GM18858 (cell line): ENCODE measurements around the gene CYP4X1.
"Not testable (repeated sequence)": the region's sequence is repeated elsewhere in the genome, so short reads cannot be mapped to it uniquely, and the experiment has no call there.

Source experiments
- ATAC-seq: cut with Tn5 transposase; IDR thresholded peaks from one replicate; pipeline ENCODE4 v1.9.1; 2021; ENCODE audit not compliant: unreplicated experiment

The CYP4X1 gene

DNA sequence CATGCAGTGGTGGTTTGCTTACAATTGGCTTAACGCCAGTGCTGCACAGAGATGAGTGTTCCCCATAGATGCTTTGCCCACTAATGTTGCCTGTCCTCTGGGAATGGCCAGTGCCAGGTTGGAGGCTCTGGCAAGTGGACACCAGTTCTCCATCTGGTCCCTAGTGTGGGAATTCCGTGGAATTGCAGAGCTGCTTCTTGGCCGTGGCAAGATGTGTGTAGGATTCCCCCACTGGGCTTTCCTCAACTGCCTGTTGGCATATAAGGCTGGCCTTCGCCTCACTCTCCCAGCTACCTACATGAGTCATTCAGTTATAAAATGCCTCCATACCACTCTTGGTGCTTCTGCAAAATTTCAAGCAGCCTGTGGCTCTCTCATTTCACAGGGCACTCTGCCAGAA is 45.6 kb downstream of the CYP4X1 start:
- ATAC-seq, result not testable (repeated sequence)

DNA sequence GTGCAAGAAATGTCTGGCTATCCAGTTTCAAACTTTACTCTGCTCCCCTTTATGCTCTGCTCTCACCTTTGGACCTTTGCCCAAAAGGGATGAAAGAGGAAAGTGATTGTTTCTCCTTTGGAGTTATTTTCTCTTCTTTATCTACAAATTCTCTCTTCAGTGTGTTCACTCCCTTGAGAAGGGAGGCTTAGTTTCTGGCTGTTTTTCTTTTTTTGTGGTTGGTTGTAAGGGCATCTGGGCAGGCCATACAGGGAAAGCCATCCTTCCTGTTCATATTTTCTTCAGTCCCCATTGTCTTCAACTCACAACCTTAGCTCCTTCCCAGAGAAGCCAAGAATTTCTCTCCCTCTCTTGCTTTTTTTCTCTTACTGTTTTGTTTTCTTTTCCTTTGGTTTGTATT is 46.0 kb downstream of the CYP4X1 start:
- not testable (repeated sequence) for ATAC-seq

DNA sequence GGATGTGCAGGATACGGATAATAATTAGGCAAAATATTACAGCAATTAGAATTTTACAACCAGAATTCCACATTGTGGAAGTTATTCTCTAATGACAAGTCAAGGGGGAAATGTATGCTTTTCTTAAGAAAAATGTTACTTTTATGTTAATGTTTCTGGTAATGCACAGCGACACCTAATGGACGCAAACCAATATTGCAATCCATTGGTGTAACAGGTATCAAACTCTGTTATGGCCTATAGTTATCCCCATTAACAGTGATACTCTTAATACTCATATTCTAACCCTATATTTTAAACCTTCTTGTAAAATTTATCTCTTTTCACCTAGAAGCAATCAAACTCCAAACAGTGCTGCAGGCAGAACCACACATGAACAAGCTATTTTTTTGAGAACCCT is 65.9 kb downstream of the CYP4X1 start:
- ATAC-seq, result not testable (repeated sequence)

DNA sequence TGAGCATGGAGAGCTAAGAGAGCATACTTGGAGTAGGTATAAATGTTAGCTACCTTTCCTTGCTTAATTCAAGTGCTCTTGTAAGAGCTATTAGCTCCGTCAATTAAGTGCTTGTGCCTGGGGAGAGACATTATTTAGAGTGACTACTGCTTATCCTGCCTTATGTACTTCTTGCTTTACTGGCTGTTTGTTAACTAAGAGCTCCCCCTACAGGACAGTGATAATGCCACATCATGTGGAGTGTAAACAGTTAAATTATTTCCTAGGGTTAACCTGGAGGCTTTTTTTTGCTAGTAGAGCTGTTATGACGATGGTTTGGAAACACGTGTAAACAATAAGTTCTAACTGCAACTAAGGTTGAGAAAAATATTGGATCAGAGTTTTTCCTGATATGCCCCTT is 68.0 kb downstream of the CYP4X1 start:
- not testable (repeated sequence) for ATAC-seq
